A673 (cell line): ENCODE measurements around the gene ANKRD18B. TPM values are rescaled to one million over a fixed set of nuclear protein-coding genes. Genes with fewer than 3 reads are reported as not detected.
"Not testable (repeated sequence)": the region's sequence is repeated elsewhere in the genome, so short reads cannot be mapped to it uniquely, and the experiment has no call there.

Experiments
- BruUV-seq: library from RNA; stranded (reverse); fragments of 400-500 nt; replicated peaks from 2 replicates; lab custom pipeline; 2021; lab: Mats Ljungman, UMichigan
- CTCF ChIA-PET: fragments of 300-600 bp; sonication (Branson Sonifier 250); formaldehyde crosslinking; loops from one replicate; lab custom pipeline; 2022; ENCODE audit warnings: antibody characterized with exemption; lab: Charles Lee
- POLR2A ChIA-PET: fragments of 300-600 bp; sonication (Branson Sonifier 250); formaldehyde crosslinking; loops from one replicate; lab custom pipeline; 2022; ENCODE audit warnings: antibody characterized with exemption; ENCODE audit not compliant: low non-redundant PET; lab: Charles Lee
- DNase-seq: peaks from one replicate; pipeline ENCODE4 v3.0.0-alpha.2; 2015; ENCODE audit warnings: low spot score
- H3K27ac ChIP-seq: fragments of 200-600 bp; sonication (generic); 2 replicates; pipeline ENCODE4 v1.5.1; 2016; ENCODE audit warnings: mixed run types, low read depth, mild to moderate bottlenecking, mixed read lengths, antibody characterized with exemption, low read length; ENCODE audit not compliant: poor library complexity, severe bottlenecking
- H3K27me3 ChIP-seq: fragments of 200-600 bp; sonication (generic); replicated peaks from 2 replicates; pipeline ENCODE4 v1.6.1; 2017; ENCODE audit warnings: mixed run types, low read depth, mild to moderate bottlenecking, mixed read lengths, antibody characterized with exemption, low read length; ENCODE audit not compliant: insufficient read depth, poor library complexity
- H3K36me3 ChIP-seq: fragments of 200-600 bp; sonication (generic); 2 replicates; pipeline ENCODE4 v1.6.1; 2016; ENCODE audit warnings: mixed run types, mild to moderate bottlenecking, mixed read lengths, antibody characterized with exemption, low read length; ENCODE audit not compliant: insufficient read depth, poor library complexity, severe bottlenecking
- H3K4me1 ChIP-seq: fragments of 200-600 bp; sonication (generic); 2 replicates; pipeline ENCODE4 v1.6.1; 2017; ENCODE audit warnings: mixed run types, mild to moderate bottlenecking, mixed read lengths, antibody characterized with exemption, low read length; ENCODE audit not compliant: insufficient read depth, poor library complexity, severe bottlenecking
- H3K4me3 ChIP-seq: fragments of 200-600 bp; sonication (generic); 2 replicates; pipeline ENCODE4 v1.5.1; 2016; ENCODE audit warnings: low read depth, mixed run types, mild to moderate bottlenecking, mixed read lengths, low read length; ENCODE audit not compliant: poor library complexity, severe bottlenecking
- H3K9me3 ChIP-seq: fragments of 200-600 bp; sonication (generic); 2 replicates; pipeline ENCODE4 v1.6.1; 2016; ENCODE audit warnings: mixed run types, low read depth, mild to moderate bottlenecking, mixed read lengths, antibody characterized with exemption, low read length; ENCODE audit not compliant: poor library complexity, severe bottlenecking
- EZH2 ChIP-seq: fragments of 200-600 bp; sonication (generic); IDR thresholded peaks from 2 replicates; pipeline ENCODE4 v1.6.1; 2017; ENCODE audit warnings: borderline replicate concordance, low read depth, mild to moderate bottlenecking, mixed read lengths, antibody characterized with exemption, low read length; ENCODE audit not compliant: poor library complexity, severe bottlenecking
- intact Hi-C: fragments of 100-400 bp; cut with micrococcal nuclease; formaldehyde crosslinking; loops from one replicate; pipeline ENCODE4 v1.10.0; 2022; ENCODE audit not compliant: unreplicated experiment
- total RNA-seq: library from RNA; stranded (reverse); gene quantifications from 2 replicates; pipeline ENCODE4 v1.2.3, GENCODE V29; 2021
- TF ChIP-seq, protein P1 (sequence below): fragments of 300-800, 200-600 bp; sonication (generic); conservative IDR thresholded peaks from 2 replicates; pipeline ENCODE4 v1.5.1; 2017; ENCODE audit warnings: low read depth, mild to moderate bottlenecking, antibody characterized with exemption, low read length, moderate library complexity, mixed read lengths

ANKRD18B gene
- total RNA-seq, 1 experiment from 2014 or later, result not detected

DNA sequence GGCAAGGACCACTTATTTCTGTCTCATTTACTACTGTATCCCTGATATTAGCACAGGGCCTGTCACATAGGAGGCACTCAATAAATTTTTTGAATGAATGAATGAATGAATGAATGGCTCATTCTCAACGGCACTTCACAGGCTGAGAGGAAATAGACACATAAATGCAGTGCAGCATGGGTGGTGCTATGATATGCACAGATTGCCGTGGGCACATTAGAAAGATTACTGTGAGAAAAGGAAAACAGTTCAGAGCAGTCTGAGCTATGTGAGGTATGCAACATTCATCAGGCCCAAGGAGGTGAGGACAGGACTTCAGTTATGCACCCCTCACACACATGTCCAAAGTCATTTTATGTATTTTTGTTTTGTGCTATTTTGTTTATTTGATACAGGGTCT is 43.9 kb upstream of the ANKRD18B start:
- H3K9me3 ChIP-seq, result no peaks in the 10 kb centered on the region
- no peak for DNase-seq
- no peaks in the 10 kb centered on the region for H3K4me1 ChIP-seq
- H3K27ac ChIP-seq, result no peak overlapping the region
- CTCF ChIA-PET, result no interaction called here
- POLR2A ChIA-PET, result no interaction called here
- H3K36me3 ChIP-seq, result no peaks in the 10 kb centered on the region
- no TSS peak for BruUV-seq
- no peaks in the 10 kb centered on the region for H3K27me3 ChIP-seq
- TF ChIP-seq, protein P1, sequence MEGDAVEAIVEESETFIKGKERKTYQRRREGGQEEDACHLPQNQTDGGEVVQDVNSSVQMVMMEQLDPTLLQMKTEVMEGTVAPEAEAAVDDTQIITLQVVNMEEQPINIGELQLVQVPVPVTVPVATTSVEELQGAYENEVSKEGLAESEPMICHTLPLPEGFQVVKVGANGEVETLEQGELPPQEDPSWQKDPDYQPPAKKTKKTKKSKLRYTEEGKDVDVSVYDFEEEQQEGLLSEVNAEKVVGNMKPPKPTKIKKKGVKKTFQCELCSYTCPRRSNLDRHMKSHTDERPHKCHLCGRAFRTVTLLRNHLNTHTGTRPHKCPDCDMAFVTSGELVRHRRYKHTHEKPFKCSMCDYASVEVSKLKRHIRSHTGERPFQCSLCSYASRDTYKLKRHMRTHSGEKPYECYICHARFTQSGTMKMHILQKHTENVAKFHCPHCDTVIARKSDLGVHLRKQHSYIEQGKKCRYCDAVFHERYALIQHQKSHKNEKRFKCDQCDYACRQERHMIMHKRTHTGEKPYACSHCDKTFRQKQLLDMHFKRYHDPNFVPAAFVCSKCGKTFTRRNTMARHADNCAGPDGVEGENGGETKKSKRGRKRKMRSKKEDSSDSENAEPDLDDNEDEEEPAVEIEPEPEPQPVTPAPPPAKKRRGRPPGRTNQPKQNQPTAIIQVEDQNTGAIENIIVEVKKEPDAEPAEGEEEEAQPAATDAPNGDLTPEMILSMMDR, result no peak
- TF ChIP-seq EZH2, result no peak
- H3K4me3 ChIP-seq, result no peak overlapping the region
- intact Hi-C loops, result no loop called here

DNA sequence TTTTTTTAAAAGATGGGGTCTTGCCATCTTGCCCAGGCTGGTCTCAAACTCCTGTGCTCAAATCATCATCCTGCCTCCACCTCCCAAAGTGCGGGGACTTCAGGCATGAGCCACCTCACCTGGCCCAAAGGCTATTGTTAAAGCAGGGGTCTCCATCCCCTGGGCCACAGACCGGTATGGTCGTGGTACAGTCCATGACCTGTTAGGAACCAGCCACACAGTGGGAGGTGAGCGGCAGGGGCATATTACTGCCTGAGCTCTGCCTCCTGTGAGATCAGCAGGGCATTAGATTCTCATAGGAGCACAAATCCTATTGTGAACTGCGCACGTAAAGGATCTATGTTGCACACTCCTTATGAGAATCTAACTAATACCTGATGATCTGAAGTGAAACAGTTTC is 43.1 kb upstream of the ANKRD18B start:
- no peak for DNase-seq
- intact Hi-C loops, result no loop called here
- POLR2A ChIA-PET, result no interaction called here
- Histone ChIP-seq H3K27ac (no peak overlapping the region), H3K9me3 (no peaks in the 10 kb centered on the region), H3K4me3 (no peak overlapping the region), H3K4me1 (no peaks in the 10 kb centered on the region), H3K36me3 (no peaks in the 10 kb centered on the region), H3K27me3 (no peaks in the 10 kb centered on the region)
- no peak for TF ChIP-seq EZH2
- TF ChIP-seq, protein P1, result no peak
- no TSS peak for BruUV-seq
- CTCF ChIA-PET, result no interaction called here

DNA sequence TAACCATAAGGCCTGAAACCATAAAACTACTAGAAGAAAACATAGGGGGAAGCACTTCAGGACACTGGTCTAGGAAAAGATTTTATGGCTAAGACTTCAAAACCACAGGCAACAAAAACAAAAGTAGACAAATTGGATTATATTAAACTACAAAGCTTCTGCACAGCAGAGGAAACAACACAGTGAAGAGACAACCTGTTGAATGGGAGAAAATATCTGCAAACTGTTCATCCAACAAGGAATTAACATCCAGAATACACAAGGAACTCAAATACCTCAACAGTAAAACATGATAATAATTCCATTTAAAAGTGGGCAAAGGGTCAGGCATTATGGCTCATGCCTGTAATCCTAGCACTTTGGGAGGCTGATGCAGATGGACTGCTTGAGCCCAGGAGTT is 38.7 kb upstream of the ANKRD18B start:
- CTCF ChIA-PET, DNase-seq, H3K27ac ChIP-seq, BruUV-seq, intact Hi-C loops, H3K27me3 ChIP-seq, H3K4me1 ChIP-seq, H3K36me3 ChIP-seq, H3K4me3 ChIP-seq, H3K9me3 ChIP-seq, POLR2A ChIA-PET: not testable (repeated sequence)

DNA sequence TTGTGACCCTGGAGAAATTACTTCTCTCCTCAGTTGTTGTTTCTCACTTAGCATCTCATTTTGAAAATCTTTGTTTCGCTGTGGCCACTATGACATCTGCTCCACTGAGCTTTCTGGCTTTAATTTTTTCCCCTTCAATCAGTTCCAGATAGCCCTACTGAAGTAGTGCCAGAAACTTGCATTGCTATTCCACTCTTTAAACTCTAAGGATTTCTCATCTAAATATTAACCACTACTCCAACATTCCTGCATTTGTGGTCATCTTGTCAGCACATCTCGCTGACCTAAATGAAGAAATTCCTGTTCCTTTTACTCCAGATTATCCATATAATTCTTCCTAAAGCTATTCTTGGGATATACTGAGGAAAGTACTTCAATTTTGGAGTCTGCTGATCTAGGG is 35.0 kb upstream of the ANKRD18B start:
- no peak for TF ChIP-seq EZH2
- TF ChIP-seq, protein P1, result no peak
- Histone ChIP-seq H3K27me3 (no peaks in the 10 kb centered on the region), H3K4me3 (no peak overlapping the region), H3K36me3 (no peaks in the 10 kb centered on the region), H3K4me1 (no peaks in the 10 kb centered on the region), H3K9me3 (no peaks in the 10 kb centered on the region), H3K27ac (no peak overlapping the region)
- no peak for DNase-seq
- CTCF ChIA-PET, result no interaction called here
- BruUV-seq, result no TSS peak
- intact Hi-C loops, result no loop called here
- POLR2A ChIA-PET, result no interaction called here

DNA sequence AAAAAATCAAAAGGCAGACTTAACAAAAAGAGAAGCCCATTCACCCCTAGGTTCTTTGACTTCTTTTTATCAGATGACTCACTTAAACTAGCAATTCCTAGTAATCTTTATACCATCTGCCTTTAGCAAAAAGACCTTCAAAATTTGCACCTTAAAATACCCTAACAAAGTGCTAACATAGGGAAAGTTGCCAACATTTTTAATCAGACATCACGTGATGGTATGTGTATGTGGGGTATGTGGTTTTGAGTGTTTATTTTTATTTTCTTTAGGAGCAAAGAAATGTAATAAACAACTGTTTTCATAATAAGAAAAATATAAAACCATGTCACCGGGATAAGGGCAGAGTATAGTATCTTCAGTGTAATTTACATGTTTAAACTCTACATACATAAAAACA is 30.2 kb upstream of the ANKRD18B start:
- BruUV-seq, POLR2A ChIA-PET, CTCF ChIA-PET: not testable (repeated sequence)

More for the DNA sequence above, 30.2 kb upstream of the ANKRD18B start:
- intact Hi-C loops, H3K27ac ChIP-seq, H3K36me3 ChIP-seq, H3K9me3 ChIP-seq, DNase-seq, H3K27me3 ChIP-seq, H3K4me1 ChIP-seq, H3K4me3 ChIP-seq: not testable (repeated sequence)
